ENCODE results near the gene LHFPL2. TPM values are rescaled to one million over a fixed set of nuclear protein-coding genes. Genes with fewer than 3 reads are reported as not detected.

The LHFPL2 gene
- total RNA-seq, 1 donor from 2014 or later, result 35.9 TPM

DNA sequence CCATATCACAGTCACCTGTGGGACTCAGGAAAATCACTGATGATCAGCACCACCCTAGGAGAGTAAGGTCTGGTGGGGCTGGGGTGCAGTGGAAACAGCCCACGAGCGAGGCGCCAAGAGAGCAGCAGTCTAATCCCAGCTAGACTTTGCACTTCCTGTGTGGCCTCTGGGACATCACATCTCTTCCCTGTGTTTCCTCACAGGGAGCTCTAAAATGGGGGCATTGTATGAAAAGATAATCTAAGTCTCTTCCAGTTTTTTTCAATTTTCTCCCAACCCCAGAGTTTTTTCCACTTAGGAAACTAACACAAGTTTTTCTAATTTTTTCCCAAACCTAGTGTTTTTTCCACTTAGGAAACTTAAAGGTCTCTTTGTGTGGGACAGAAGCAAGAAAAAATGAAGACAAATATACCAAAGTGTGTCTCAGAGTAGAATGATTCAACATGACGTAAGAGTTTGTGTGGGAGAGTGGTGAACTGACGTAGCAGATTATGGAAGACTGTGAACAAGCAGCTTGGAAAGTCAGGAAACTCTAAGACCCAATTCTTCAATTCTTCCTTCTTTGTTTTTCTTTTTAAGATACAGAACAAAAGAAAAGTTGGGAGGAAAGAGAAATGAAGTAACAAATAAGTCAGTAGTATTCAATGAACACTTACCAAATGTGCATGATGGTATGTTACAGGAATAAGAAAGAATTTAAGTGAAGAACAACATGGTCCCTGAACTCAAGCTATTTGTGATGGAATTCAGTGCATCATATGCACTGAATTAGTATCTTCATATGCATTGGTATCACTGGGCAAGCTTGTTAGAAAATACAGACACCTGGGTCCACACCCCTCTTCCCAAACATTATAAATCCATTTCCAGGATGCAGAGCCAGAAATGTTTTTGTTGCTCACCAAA lies 51.3 kb downstream of the LHFPL2 start:
- DNase-seq (ENCODE audit: low spot score), result no peak

DNA sequence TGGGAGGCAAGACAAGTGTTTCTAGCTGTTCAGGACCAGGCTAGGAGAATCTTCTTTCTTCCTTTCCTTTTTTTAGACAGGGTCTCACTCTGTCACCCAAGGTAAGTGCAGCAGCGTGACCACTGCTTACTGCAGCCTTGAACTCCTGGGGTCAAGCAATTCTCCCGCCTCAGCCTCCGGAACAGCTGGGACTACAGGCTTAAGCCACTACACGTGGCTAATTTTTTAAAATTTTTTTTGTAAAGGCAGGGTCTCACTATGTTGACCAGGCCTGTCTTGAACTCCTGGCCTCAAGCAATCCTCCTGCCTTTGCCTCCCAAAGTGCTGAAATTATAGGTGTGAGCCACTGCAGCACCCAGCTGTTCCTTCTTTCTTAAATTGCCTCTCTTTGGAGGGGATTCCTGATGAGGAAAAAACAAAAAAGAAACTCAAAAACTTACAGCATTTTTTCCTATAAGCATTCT lies 53.1 kb downstream of the LHFPL2 start:
- DNase-seq (ENCODE audit: low spot score), result no peak

- DNase-seq (ENCODE audit: low spot score), result peak; percentile 97
These were observed 53.7 kb downstream of the LHFPL2 start for GRCh38 chr5:78594610-78595457.

GRCh38 chr5:78594021-78594420 lies 54.6 kb downstream of the LHFPL2 start:
- no peak for DNase-seq (ENCODE audit: low spot score)

DNA sequence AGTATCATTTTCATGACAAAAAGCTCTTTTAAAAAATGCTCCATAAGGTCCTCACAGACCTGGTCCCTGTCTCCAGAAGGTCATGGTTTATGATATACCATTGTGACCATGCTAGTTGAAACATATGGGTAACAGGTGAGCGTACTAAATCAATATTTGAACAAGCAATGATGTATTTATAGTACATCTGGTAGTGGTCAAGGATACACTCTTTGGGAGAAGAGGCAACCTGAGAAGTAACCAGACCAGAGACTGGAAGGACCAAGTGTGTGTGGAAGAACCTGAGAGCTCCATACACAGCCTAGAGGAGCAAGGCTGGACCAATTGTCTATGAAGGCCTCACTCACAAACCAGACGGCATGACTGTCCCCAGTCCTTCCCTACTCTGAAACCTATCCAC lies 55.1 kb downstream of the LHFPL2 start:
- DNase-seq (ENCODE audit: low spot score), result no peak

- no peak for DNase-seq (ENCODE audit: low spot score)
These were observed 55.7 kb downstream of the LHFPL2 start for GRCh38 chr5:78592735-78593386.

GRCh38 chr5:78591972-78592700 lies 56.4 kb downstream of the LHFPL2 start:
- DNase-seq (ENCODE audit: low spot score), result no peak

DNA sequence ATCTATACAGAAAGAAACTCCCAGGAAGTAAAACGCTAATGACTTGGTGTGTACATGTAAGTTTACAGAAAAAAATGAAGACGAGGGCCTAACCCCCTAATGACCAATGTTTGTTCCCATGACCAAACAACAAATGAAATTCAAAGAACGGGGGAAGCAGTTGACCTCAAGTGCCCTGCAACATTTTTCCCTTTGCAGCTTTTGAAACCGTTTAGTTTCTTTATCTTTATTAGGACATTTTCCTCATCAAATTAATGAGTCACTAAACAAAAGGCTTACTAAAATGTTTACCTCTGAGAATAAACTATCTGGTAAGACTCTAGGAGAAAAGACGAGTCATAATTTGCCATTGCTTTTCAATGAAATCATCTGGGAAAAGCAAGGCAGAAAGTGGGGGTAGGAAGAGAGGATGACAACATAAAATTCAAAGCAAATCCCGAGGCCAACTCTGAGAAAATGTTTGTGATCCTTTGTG lies 57.4 kb downstream of the LHFPL2 start:
- DNase-seq (ENCODE audit: low spot score), result no peak

- DNase-seq (ENCODE audit: low spot score), result no peak
These were observed 58.6 kb downstream of the LHFPL2 start for GRCh38 chr5:78589923-78590322.

- DNase-seq (ENCODE audit: low spot score), result no peak
These were observed 60.1 kb downstream of the LHFPL2 start for GRCh38 chr5:78588507-78588906.

GRCh38 chr5:78587775-78588291 lies 60.7 kb downstream of the LHFPL2 start:
- DNase-seq (ENCODE audit: low spot score), result peak; percentile 92

- no peak for DNase-seq (ENCODE audit: low spot score)
These were observed 61.3 kb downstream of the LHFPL2 start for GRCh38 chr5:78587081-78587774.

DNA sequence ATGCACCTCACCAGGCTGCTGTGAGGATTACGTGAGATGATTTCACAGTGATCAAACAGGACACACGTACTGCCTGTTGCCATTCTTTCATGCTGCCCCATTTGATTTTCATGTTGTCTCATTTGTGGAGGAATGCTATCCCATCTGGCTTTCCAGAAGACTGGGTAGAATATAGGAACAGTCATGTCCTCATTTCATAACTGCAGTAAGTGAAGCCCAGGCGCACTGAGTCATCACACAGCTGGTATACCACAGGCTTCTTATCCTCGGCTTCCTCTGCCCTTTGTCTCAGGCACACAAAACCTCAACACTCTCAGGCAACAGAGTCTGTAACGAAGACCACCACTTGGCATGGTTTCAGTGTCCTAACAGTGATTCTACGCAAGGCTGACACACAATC lies 62.3 kb downstream of the LHFPL2 start:
- peak; percentile 66 for DNase-seq (ENCODE audit: low spot score)

- DNase-seq (ENCODE audit: low spot score), result peak; percentile 80
These were observed 70.6 kb downstream of the LHFPL2 start for GRCh38 chr5:78578015-78578414.

- DNase-seq (ENCODE audit: low spot score), result peak; percentile 78
These were observed 71.3 kb downstream of the LHFPL2 start for GRCh38 chr5:78577071-78577807.

DNA sequence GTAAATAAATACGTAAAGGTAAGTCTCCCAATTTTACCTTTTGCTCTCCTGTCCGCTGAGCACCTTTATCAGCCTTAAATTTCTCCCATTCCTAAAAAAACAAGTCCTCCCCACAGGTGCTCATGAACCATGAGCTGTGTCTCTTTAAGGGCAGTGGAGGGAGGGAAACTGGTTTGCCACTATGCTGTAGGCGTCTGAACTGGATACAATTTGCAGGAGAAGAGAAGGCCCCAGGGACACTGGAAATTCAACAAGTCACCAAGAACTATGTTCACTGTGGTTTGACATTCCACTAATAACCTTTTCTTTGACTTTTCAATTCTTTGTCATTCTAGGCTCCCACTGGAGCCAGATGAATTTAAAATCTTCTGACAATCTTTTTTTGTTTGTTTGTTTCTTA lies 72.2 kb downstream of the LHFPL2 start:
- no peak for DNase-seq (ENCODE audit: low spot score)

GRCh38 chr5:78574731-78575161 lies 73.8 kb downstream of the LHFPL2 start:
- peak; percentile 52 for DNase-seq (ENCODE audit: low spot score)

GRCh38 chr5:78574131-78574673 lies 74.4 kb downstream of the LHFPL2 start:
- DNase-seq (ENCODE audit: low spot score), result no peak

DNA sequence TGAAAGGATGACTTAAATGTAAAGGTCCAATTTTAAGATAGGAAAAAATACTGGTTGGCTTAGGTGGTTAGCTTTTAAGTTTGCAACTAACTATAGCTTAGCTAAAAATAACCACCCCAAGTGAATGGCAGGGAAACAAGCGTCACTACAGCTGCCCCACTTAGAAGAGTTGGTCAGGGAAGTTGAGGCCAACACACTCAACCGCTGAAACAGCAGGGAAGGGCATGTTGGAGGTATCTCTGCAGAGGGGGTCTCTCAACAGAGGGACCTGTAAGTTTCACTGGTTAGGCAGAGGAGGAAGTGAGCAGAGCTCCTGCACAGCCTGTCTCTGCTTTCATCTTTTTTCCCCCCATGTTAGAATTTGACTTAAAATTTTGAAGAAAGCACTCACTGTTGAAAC lies 75.3 kb downstream of the LHFPL2 start:
- no peak for DNase-seq (ENCODE audit: low spot score)

Measured in umbilical cord (tissue), 2 donors.